HT-29 (cell line): ENCODE results near the gene EDAR. TPM values are rescaled to one million over a fixed set of nuclear protein-coding genes. Genes with fewer than 3 reads are reported as not detected.

Experiments
- DNase-seq: peaks from one replicate; pipeline ENCODE4 v3.0.0-alpha.2; 2015; ENCODE audit warnings: low spot score
- total RNA-seq: library from RNA; depleted of rRNA; stranded (reverse); fragments of >200 nt; shearing (Covaris generic); gene quantifications from 2 replicates; pipeline ENCODE4 v1.2.3, GENCODE V29; 2014

The EDAR gene
- total RNA-seq, 1 experiment from 2014 or later, result not detected

DNA sequence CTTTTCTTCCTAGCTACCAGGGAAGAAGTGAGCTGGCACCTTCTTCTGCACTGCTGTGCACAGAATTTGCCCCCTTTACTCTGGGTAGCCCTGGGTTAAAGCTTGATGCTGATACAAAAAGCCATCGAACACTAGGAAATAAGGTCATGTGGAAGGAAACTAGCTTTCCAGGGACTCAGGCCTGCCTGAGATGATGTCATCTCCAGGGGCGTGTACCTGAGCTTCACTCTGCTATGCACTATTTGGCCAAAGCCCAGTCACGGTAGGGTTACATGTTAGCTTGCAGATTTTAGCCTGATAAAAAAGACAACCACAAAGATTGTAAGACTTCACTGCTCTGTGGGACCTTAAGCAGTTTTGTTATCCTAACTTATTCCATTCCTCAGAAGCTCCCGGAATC lies 20.4 kb downstream of the EDAR start:
- no peak for DNase-seq

DNA sequence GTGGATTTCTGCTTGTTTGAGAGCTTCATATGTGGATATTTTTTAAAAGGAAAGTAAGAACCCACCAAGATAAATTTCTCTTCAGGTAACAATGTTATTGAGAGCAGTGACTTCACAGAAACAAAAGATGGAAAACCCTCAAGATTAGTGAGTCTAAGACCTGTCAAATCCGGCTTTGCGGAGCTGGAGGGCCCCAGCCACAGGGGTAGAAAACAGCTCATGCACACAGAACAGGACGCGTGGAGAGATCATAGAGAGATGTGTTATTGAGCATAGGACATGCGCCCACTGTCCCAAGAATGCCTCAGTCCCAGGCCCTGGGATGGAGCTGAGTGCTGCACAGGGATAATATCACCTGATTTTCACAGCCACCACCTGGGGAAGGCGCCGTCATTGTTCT lies 21.3 kb downstream of the EDAR start:
- no peak for DNase-seq

DNA sequence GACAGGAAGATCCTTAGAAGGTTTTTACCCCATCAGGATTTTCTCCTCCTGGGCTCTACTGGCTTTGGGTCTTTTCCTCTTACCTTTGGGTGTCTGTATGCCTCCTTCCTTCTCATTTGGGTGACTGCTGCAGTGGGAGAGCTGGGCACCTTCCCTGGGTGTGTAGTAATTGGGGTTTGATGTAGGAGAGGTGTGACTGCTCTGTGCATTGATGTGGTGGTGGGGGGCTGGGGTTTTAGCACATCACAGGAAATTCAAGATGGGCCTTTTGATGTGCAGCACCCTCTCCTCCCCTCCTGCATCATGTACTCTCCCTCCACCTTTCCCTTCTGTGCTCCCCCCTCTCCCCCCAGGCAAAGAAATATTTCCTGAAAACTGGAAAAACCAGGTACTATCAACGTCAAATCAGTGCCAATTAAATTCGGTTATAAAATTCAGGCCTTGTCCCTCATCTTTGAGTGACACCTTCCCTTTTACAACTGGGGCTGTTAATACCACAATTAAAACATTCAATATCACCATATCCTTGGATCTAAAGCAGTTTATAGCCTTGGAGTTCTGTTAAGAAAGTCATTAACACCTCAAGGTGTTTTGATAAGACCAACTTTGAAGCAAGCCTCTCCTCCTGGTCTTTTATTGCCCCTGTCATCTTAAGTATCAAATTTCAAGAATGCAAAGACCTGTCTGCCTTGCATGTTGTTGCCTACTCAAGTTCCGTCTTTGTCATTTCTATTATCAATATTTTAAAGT lies 23.3 kb downstream of the EDAR start:
- no peak for DNase-seq

DNA sequence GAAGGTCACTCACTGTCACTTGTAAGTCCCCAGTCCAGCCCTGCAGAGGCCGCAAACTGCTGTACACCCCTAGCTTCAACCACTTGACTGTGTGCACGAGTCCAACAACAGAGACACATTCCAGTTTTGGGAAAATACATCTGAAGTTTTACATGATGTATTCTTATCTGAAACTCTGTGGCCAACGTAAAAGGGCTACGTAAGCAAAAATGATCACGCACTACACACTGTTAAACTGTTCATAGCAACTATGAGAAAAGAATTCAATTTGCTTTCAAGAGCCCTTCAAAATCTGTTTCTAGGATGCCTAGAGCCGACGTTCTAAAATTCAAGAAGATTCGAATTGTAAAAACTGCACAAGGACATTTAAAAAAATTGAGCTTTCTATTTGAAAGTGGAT lies 26.0 kb downstream of the EDAR start:
- DNase-seq, result no peak

DNA sequence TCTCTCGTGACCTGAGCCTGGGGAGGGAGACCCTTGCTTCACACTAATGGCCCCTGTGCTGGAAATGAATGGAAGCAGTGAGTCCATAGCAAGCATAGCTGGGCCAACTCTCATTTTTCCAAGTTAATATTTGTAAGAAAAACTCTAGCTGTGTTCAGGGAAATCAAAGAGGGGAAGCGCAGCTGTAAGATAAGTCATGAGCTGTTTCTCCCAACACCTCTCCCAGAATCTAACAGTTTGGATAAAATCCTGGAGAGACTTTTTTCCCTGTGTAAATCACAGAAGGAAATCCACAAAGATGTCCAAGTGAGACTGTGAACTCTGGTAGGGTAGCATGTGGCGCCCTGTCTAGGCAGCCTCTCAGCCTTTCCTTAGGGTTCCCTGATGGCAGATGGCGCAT lies 27.2 kb downstream of the EDAR start:
- no peak for DNase-seq

DNA sequence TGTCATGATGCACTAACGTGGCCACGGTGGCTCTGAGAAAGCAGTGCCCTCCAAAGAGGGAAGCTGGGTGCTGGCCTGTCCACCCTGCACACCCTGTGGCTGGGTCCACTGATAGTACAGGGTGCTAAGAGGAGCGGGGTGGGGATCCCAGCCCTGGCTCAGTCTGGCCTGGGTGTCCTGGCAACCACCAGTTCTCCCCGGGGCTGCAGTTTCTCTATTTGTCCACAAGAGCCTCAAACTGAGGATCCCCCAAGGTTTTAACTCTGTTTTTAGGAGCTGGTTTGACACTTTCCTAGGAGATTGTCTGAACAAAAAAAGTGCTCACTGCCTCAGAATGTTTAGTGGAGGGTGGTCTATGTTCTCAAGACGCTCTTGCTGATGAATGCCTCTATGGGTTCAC lies 29.0 kb downstream of the EDAR start:
- DNase-seq, result no peak

DNA sequence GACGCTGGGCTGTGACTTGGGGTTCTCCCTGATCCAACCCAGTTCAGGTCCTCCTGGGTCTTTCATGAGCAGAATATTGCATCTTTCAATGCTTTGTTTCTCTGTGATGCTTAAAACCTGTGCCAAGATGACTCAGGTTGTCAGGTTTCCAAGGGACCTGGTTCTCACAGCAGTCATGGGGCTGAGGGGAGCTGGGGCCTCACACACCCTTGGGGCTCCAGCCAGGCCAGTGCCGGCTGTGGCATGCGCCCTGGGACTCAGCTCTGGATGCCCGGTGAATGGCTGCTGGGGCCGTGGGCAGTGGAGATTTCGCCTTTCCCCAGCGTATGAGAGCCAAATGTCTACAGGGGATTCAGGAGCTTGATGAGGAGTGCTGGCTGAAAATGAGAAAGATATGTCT lies 29.6 kb downstream of the EDAR start:
- DNase-seq, result no peak

DNA sequence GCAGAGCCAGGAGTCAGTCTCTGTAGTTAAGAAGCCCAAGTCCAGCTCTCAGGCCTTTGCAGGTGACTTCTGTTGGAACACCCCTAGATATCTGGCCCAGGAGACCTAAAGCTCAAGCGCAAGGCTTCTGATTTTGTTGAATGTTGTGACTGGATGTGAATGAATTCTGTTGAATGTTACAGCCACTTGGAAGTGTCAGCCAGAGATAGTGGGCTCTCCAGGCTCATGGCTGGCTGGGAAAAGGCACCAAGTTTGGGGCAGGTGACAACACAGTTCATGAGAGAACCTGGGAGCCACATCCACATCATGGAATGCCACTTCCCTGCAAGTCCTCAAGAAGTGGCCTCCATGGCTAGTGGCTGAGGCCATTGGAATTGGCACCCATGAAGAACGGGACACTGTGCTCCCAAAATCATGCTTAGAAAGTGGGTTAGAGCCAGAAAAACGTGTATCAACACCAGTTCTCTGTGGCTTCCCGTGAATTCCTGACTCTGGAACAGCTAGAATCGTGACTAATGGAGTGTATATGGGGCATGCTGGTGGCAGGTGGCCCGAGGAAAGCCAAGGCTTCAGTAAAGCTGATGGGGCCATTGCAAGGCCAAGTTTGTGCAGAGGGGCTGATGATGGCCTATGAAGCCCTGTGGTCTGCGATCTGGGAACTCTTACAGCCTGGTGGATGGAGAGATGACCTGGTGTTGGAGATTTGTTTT lies 30.2 kb downstream of the EDAR start:
- no peak for DNase-seq

DNA sequence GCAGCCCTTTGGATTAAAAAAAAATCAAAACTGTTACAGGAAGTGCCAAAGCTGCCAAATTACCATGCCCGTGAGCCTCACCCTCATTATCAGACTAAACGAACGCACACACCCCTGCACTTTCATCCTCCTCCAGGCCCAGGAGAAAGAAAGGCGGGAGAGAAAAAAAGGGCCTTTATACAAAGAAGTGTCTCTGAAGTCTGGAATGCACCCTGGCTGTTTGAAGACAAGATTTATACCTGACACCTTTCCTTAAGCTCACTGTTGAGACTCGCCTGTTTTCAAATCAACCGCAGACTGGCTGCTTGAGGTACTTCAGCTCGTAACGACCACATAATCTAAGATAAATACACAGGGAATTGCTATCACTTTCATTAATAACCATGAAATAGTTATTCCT lies 31.0 kb downstream of the EDAR start:
- DNase-seq, result no peak

DNA sequence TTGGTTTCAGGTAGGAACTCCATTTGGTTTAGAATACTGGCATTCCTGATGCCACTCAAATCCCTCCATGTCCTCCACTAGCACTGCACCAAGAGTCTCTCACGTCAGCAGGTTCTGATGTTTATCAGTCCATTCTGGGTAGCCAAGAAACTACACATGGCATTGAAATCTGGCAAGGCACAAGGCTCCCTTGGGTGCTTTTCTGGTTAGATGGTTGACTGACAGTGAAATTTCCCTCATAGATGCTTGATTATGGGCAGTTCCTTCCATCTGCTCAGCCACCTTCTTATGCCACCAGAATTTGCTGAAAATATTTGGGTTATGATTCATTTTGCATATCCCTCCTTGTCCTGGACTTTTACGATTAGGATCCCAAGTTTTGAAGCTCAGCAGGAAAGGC lies 32.6 kb downstream of the EDAR start:
- DNase-seq, result no peak

DNA sequence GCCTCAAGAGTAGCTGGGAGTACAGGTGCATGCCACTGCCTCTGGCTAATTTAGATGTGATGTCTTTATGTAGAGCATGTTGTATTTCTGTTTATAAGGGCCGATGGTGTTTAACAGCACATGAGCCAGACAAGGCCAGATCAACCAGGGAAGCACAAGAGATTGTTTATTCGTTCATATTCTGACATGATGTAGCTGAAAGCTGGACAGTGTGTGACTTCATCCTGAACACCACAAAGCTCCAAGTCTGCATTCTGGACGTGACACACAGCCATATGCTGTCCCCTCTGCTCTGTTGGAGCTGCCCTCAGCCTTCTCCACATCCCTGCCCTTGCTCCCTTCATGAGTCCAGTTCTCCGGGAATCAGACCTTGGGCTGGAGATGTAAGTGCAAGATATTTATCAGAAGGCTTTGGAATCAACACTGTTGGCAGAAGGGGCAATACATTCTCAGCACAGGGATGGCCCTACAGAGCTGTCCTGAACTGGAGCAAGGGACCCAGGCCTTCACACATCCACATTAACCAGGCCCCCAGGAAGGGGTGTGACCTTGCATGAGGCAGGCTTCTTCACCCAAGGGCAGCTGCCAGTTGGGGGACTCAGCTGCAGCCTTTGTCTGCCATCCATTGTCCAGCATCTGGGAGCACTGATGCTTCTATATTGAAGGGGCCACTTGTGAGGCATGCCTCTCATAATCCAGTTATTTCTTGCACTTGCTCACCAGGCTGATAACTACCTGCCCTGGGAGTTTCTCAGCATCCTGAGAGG lies 38.5 kb downstream of the EDAR start:
- DNase-seq, result no peak

DNA sequence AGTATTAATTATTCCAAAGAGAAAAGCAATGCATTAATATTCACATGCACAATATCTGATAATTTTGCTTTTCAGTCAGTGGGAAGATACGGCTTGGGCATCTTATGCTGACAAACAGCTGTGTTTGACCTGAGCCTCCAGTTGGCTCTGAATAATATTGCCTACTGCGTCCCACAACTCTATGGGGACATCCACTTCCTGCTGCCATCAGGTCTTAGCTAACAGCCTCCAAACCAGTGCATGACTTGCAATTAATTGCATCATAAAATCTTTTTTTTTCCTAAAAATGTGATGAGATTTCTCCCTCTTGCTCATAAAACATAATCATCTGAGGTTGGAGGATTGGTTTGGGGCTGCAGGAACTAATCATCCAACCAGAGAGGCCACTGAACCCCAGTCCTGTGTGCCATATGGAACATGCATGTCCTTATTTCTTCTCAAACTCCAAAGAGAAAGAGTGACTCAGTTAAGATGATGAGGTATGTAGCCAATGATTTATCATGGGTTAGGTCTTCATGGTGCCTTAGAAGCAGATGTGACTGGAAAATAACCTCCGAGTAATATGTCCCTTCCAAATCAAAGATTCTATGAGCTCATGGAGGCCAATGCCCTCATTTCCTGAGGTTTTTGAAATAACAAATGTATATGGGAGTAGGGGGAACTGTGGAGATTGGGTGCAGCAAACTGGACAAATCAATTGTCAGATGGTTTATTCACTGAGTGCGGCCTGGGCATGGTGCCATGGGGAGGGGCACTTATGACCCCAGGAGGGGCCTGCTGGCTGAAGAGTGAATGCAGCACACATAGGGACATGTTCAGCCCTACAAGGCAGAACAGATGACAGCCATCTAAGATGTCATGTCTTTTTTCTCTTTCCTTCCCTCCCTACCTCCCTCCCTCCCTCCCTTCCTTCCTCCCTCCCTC lies 39.4 kb downstream of the EDAR start:
- DNase-seq, result no peak

DNA sequence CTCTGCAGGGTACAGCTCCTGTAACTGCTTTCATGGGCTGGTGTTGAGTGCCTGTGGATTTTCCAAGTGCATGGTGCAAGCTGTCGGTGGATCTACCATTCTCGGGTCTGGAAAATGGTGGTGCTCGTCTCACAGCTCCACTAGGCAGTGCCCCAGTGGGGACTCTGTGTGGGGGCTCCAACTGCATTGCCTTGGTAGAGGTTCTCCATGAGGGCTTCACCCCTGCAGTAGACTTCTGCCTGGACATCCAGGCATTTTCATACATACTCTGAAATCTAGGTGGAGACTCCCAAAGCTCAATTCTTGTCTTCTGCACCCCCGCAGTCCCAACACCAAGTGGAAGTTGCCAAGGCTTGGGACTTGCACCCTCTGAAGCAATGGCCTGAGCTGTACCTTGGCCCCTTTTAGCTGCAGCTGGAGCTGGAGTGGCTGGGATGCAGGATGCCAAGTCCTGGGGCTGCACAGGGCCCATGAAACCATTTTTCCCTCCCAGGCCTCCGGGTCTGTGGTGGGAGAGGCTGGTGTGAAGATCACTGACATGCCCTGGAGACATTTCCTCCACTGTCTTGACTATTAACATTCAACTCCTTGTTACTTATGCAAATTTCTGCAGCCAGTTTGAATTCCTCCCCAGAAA lies 41.6 kb downstream of the EDAR start:
- DNase-seq, result no peak

DNA sequence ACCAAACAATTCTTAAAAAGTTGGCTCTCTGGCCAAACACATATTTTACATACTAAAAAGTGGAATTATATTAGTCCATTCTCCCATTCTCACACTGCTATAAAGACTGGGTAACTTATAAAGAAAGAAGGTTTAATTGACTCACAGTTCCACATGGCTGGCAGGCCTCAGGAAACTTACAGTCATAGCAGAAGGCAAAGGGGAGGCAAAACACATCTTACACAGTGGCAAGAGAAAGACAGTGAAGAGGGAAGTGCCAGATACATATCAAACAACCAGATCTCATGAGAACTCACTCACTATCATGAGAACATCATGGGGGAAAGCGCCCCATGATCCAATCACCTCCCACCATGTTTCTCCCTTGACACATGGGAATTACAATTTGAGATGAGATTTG lies 42.6 kb downstream of the EDAR start:
- DNase-seq, result no peak

DNA sequence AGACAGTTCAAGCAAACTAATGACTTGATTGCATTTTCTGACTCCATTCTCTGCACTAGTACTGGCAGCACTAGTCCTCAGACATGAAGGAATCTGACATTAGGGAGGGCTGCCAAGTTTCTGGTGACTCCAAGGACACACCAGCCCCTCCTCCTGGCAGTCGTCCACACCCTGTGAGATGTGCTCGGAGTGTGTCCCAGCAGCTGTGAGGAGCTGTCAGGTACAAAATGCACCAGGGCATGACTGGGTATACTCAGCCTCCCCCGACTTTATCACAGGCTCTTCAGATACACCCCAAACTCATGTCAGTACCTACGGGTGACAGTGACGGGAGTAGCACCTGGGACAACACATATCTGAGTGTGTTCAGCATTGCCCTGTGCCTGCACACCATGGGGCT lies 43.1 kb downstream of the EDAR start:
- no peak for DNase-seq

DNA sequence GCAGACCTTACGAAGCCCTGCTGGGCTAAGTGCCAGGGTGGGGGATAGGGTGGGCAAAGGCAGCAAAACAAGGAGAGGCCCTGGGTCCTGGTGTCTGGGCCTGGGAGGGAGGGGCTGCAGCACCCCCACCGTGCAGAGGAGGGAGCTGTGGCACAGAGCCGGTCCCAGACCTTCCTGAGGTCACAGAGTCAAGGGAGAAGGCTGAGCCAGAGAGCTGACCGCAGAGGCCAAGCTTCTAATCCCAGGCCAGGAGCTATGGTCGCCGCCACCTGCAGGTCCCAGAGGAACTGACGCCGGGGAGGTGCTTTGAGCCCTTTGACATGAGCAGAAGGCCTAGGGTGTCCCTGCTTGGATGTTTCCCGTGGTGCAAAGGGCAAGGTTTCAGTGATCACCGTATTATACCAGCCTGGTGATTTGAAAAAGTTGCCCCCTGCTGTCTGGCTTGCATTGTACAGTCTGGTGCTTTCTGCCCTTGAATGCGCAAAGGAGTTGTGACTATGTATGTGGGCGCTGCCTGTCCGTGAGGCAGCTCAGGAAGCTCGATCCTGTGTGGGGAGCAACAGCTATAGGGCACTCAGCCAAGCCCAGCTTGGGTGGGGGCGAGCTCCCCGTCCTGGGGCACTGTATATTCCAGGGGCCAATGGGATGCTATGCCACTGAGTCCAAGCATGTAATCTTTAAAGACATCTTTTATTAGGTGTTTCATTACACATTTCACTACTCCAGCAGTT lies 44.3 kb downstream of the EDAR start:
- no peak for DNase-seq

DNA sequence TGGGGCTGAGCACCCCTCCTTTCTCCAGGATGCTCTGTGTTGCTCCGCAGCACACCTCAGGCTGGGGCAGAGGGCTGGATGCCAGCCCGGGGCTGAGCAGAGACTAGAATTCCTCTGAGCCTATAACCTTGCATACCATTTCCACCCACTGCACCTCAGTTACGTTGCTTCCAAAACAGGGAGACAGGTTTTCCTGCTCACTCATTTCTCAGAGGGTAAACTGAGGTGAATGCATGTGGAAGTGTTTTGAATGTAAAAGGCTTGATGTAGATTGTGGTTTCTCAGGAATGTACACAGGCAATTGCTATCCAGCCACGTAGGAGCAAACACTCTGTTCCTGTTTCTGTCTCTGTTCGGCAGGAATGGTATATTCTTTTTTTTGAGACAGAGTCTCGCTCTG lies 45.3 kb downstream of the EDAR start:
- DNase-seq, result no peak

DNA sequence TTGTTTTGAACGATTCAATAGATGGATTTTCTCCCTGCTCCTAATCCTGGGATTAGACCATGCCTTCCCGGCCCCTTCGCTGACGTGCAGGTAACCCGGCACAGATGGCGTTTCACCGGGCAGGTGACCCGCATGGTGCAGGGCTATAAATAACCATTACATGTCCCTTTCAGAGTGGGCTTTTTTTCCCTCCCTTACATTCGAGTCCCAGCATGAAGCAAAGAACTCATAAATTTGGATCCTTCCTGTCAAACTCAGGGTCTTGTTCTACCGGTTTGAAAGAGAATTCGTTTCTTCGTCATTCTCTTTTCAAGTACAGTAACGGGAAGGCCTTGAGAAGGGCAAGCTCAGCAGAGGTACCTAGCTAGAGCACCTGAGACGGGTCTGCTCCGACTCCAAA lies 46.1 kb downstream of the EDAR start:
- no peak for DNase-seq

DNA sequence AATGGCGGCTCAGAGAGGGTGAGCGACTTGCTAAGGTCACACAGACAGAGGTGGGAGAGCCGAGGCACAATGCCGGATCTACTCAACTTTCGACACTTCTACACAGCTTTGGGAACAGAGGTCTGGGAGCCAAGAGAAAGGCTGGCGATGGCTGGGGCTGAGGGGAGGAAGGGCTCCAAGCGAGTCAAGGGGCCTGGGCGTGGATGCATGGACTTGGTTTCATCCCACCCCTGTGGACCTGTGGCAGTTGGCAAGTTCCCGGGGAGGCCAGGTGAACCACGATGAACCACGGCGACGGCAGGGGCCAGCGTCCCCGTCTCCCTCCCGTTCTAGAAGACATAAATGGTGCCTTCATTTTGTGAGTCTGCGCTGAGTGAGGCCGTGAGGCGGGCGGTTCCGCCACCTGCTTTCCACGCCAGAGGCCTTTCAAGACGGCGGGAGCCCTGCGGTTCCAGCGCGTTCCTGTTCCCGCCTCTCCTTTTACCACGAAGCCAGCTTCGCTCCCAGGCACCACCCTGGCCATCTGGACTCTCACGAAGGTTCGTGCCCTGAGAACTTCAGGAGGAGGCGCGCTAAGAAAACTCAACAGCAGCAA lies 46.7 kb downstream of the EDAR start:
- no peak for DNase-seq

DNA sequence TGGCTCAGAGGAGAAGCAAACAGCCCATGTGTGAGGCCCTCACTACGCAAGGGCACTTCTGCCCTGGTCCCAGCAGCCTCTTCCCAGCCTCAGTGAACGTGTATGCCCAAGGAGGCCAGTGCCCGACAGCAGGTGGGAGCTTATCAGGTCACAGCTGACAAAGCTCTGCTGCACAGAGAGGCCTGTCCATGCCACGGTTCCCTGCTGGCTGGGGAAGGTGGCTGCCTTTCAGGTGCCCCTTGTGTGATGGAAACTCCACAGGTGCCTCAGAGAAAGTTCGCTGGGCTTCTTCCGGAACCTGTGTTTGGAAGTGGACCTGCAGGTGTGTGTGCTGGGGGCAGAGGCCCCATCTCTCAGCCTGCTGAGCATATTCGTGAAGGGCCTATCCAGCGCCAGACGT lies 47.3 kb downstream of the EDAR start:
- no peak for DNase-seq
